GM23248 (cell line): ENCODE results near the gene ZNF331. TPM values are rescaled to one million over a fixed set of nuclear protein-coding genes. Genes with fewer than 3 reads are reported as not detected.

Experiments
- DNase-seq: peaks from one replicate; pipeline ENCODE4 v3.0.0-alpha.2; 2015
- H2AFZ ChIP-seq: fragments of 200-600 bp; sonication (generic); 2 replicates; pipeline ENCODE4 v1.6.1; 2016; ENCODE audit warnings: antibody characterized with exemption
- H3F3A ChIP-seq: fragments of 200-600 bp; sonication (generic); 2 replicates; pipeline ENCODE4 v1.6.1; 2016; ENCODE audit warnings: mild to moderate bottlenecking, antibody characterized with exemption, mixed run types; ENCODE audit not compliant: insufficient read depth
- H3K27ac ChIP-seq: fragments of 200-600 bp; sonication (generic); 2 replicates; pipeline ENCODE4 v1.5.1; 2016; ENCODE audit warnings: mild to moderate bottlenecking
- H3K27me3 ChIP-seq: fragments of 200-600 bp; sonication (generic); replicated peaks from 2 replicates; pipeline ENCODE4 v1.6.1; 2016; ENCODE audit warnings: mild to moderate bottlenecking; ENCODE audit not compliant: insufficient read depth
- H3K36me3 ChIP-seq: fragments of 200-600 bp; sonication (generic); 2 replicates; pipeline ENCODE4 v1.6.1; 2016; ENCODE audit warnings: low read depth, mild to moderate bottlenecking
- H3K4me1 ChIP-seq: fragments of 200-600 bp; sonication (generic); 2 replicates; pipeline ENCODE4 v1.6.1; 2016; ENCODE audit warnings: mild to moderate bottlenecking; ENCODE audit not compliant: insufficient read depth
- H3K4me2 ChIP-seq: fragments of 200-600 bp; sonication (generic); one replicate; pipeline ENCODE4 v1.6.1; 2016; ENCODE audit warnings: mild to moderate bottlenecking; ENCODE audit not compliant: unreplicated experiment
- H3K4me3 ChIP-seq: fragments of 200-600 bp; sonication (generic); 2 replicates; pipeline ENCODE4 v1.5.1; 2016; ENCODE audit warnings: mild to moderate bottlenecking
- H3K79me2 ChIP-seq: fragments of 200-600 bp; sonication (generic); 2 replicates; pipeline ENCODE4 v1.6.1; 2016; ENCODE audit warnings: mild to moderate bottlenecking; ENCODE audit not compliant: insufficient read depth
- H3K9ac ChIP-seq: fragments of 200-600 bp; sonication (generic); 2 replicates; pipeline ENCODE4 v1.6.1; 2016; ENCODE audit warnings: mild to moderate bottlenecking
- H3K9me2 ChIP-seq: fragments of 200-600 bp; sonication (generic); 2 replicates; pipeline ENCODE4 v1.6.1; 2016; ENCODE audit warnings: mixed run types, mild to moderate bottlenecking, moderate library complexity; ENCODE audit not compliant: insufficient read depth
- H3K9me3 ChIP-seq: fragments of 200-600 bp; sonication (generic); one replicate; pipeline ENCODE4 v1.6.1; 2017; ENCODE audit warnings: low read depth
- H4K20me1 ChIP-seq: fragments of 200-600 bp; sonication (generic); 2 replicates; pipeline ENCODE4 v1.6.0; 2016; ENCODE audit not compliant: insufficient read depth
- EZH2 ChIP-seq: fragments of 200-600 bp; sonication (generic); IDR thresholded peaks from 2 replicates; pipeline ENCODE4 v1.6.1; 2018; ENCODE audit warnings: antibody characterized with exemption, mild to moderate bottlenecking; ENCODE audit not compliant: insufficient read depth, poor library complexity, severe bottlenecking
- EZH2phosphoT487 ChIP-seq: fragments of 200-600 bp; sonication (generic); IDR thresholded peaks from 2 replicates; pipeline ENCODE4 v1.6.1; 2018; ENCODE audit warnings: antibody characterized with exemption, moderate library complexity, mild to moderate bottlenecking, low read depth; ENCODE audit not compliant: insufficient read depth
- WGBS, 2 experiments: methylation state at CpG; one replicate each; pipeline ENCODE4 v1.1.6; 2015 to 2017; ENCODE audit warnings: low lambda C conversion rate in 2 of 2, low coverage in 1 of 2; ENCODE audit errors: missing lambda C conversion rate in 2 of 2; 5-methylcytosine and 5-hydroxymethylcytosine counted together
- in situ Hi-C: fragments of 300-500 bp; cut with MboI; formaldehyde crosslinking; loops from 2 replicates; pipeline ENCODE4 v1.15.0; 2020
- polyA plus RNA-seq: library from polyadenylated mRNA; unstranded; fragments of >200 nt; fragmentation: Nextera tagmentation; extraction: Ambion mirVana; gene quantifications from 2 replicates; pipeline ENCODE4 v1.2.1, GENCODE V29; 2016
- total RNA-seq: library from RNA; depleted of rRNA; stranded (reverse); fragments of >200 nt; shearing (Covaris generic); gene quantifications from 2 replicates; pipeline ENCODE4 v1.2.3, GENCODE V29; 2014; rRNA removed

Gene ZNF331
- total and polyA plus RNA-seq, 2 experiments from 2014 or later: 13.9 to 17.0 TPM

DNA sequence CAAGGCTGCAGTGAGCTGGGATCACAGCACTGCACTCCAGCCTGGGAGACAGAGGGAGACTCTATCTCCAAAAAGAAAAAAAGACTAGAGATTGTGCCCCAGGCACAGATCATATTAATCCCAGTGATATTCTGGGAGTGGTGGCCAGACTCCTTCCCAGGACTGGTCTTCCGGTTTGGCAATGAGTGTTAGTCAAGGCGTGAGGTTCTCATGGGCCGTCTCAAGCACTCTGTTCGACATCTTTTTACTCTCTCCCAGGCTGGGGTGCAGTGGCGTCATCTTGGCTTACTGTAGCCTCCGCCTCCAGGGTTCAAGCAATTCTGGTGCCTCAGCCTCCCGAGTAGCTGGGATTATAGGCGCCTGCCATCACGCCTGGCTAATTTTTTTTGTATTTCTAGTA, 88.5 kb downstream of the ZNF331 start:
- no peak overlapping the region for H3K4me3 ChIP-seq
- no peak overlapping the region for H3K4me2 ChIP-seq
- no peak overlapping the region for H3K9ac ChIP-seq
- no peak overlapping the region for H2AFZ ChIP-seq
- no peaks in the 10 kb centered on the region for H3K9me2 ChIP-seq
- no peaks in the 10 kb centered on the region for H4K20me1 ChIP-seq
- no peaks in the 10 kb centered on the region for H3F3A ChIP-seq
- no peak overlapping the region for H3K27ac ChIP-seq
- WGBS, 2 experiments: 55 to 63% methylated on average over 8 to 9 of the region's 9 CpGs
- H3K27me3 ChIP-seq: no peaks in the 10 kb centered on the region
- DNase-seq: no peak
- no peaks in the 10 kb centered on the region for H3K79me2 ChIP-seq
- H3K36me3 ChIP-seq: no peaks in the 10 kb centered on the region
- TF ChIP-seq EZH2phosphoT487: no peak
- TF ChIP-seq EZH2: no peak
- no peaks in the 10 kb centered on the region for H3K9me3 ChIP-seq
- in situ Hi-C loops: no loop called here
- H3K4me1 ChIP-seq: no peaks in the 10 kb centered on the region

DNA sequence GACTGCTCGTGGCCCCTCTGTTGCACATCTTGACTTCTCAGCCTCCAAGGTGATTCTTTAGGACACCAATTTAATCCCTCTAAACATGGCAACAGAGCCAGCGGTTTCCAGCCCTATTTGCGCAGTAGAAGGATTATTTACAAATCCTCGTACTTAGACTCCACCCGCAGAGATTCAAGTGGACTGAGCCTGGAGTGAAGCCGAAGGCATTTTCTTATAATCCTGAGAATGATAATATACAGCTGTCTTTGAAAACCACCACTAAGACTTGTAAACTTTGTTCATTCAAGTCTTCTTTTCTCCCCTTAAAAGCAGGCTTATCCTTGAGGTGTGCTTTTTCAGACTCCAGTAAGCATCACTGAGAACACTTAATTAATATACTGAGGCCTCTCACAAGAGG, 89.0 kb downstream of the ZNF331 start:
- Histone ChIP-seq H3K27me3 (no peaks in the 10 kb centered on the region), H3F3A (no peaks in the 10 kb centered on the region), H3K27ac (no peak overlapping the region), H3K36me3 (no peaks in the 10 kb centered on the region), H3K4me3 (no peak overlapping the region), H2AFZ (no peak overlapping the region), H3K79me2 (no peaks in the 10 kb centered on the region), H3K4me1 (no peaks in the 10 kb centered on the region), H3K9me2 (no peaks in the 10 kb centered on the region), H4K20me1 (no peaks in the 10 kb centered on the region), H3K4me2 (no peak overlapping the region), H3K9me3 (no peaks in the 10 kb centered on the region), H3K9ac (no peak overlapping the region)
- in situ Hi-C loops: no loop called here
- no peak for DNase-seq
- WGBS, 2 experiments: 57 to 58% methylated on average over 6 of the region's 6 CpGs
- TF ChIP-seq EZH2: no peak
- TF ChIP-seq EZH2phosphoT487: no peak

Other genes with a start within 250 kb of the ZNF331 start
- 5.2 and 7.5 TPM in 2 replicates for gene ZNF845, start 204.4 kb upstream of the ZNF331 start, total RNA-seq
- gene ZNF845, start 204.4 kb upstream of the ZNF331 start, polyA plus RNA-seq: 3.1 and 3.5 TPM in 2 replicates
- 3.6 and 7.6 TPM in 2 replicates for gene ZNF525, start 172.4 kb upstream of the ZNF331 start, total RNA-seq
- gene ZNF525, start 172.4 kb upstream of the ZNF331 start, polyA plus RNA-seq: 1.9 and 2.0 TPM in 2 replicates
- 6.3 and 6.4 TPM in 2 replicates for gene ZNF765, start 143.0 kb upstream of the ZNF331 start, total RNA-seq
- gene ZNF765, start 143.0 kb upstream of the ZNF331 start, polyA plus RNA-seq: 4.6 and 5.5 TPM in 2 replicates
- gene ZNF761, start 106.2 kb upstream of the ZNF331 start, total RNA-seq: 12.2 and 19.0 TPM in 2 replicates
- 5.7 and 6.5 TPM in 2 replicates for gene ZNF761, start 106.2 kb upstream of the ZNF331 start, polyA plus RNA-seq
- 2.0 and 2.7 TPM in 2 replicates for gene ZNF813, start 70.4 kb upstream of the ZNF331 start, total RNA-seq
- gene ZNF813, start 70.4 kb upstream of the ZNF331 start, polyA plus RNA-seq: 1.0 and 1.4 TPM in 2 replicates
- gene DPRX, start 93.9 kb downstream of the ZNF331 start, total RNA-seq: not detected in 2 replicates
- not detected in 2 replicates for gene DPRX, start 93.9 kb downstream of the ZNF331 start, polyA plus RNA-seq